DOHH2 (cell line): Measurements from ENCODE around the gene GALK2.

Experiments used
- H3F3A ChIP-seq: fragments of 200-600 bp; sonication (generic), shearing (Covaris generic); 2 replicates; pipeline ENCODE4 v1.6.0; 2016; ENCODE audit warnings: antibody characterized with exemption, mild to moderate bottlenecking; ENCODE audit not compliant: control insufficient read depth, insufficient read depth
- H3K27ac ChIP-seq: fragments of 200-600 bp; sonication (generic); 2 replicates; pipeline ENCODE4 v1.5.1; 2014; ENCODE audit warnings: low read depth, mild to moderate bottlenecking, low read length, moderate library complexity
- H3K27me3 ChIP-seq: fragments of 200-600 bp; sonication (generic); 2 replicates; pipeline ENCODE4 v1.6.1; 2014; ENCODE audit warnings: mild to moderate bottlenecking, low read length, mixed read lengths; ENCODE audit not compliant: control insufficient read depth
- H3K36me3 ChIP-seq: fragments of 200-600 bp; sonication (generic); 2 replicates; pipeline ENCODE4 v1.6.1; 2014; ENCODE audit warnings: mild to moderate bottlenecking, low read length, moderate library complexity, mixed read lengths; ENCODE audit not compliant: control insufficient read depth
- H3K4me1 ChIP-seq: fragments of 200-600 bp; sonication (generic); 2 replicates; pipeline ENCODE4 v1.6.1; 2014; ENCODE audit warnings: mild to moderate bottlenecking, low read length, mixed read lengths; ENCODE audit not compliant: control insufficient read depth
- H3K4me2 ChIP-seq: fragments of 200-600 bp; sonication (generic); 2 replicates; pipeline ENCODE4 v1.6.0; 2014; ENCODE audit warnings: mild to moderate bottlenecking, low read length, moderate library complexity
- H3K4me3 ChIP-seq: fragments of 200-600 bp; sonication (generic); 2 replicates; pipeline ENCODE4 v1.5.1; 2014; ENCODE audit warnings: mild to moderate bottlenecking, low read length, mixed read lengths
- H3K79me2 ChIP-seq: fragments of 200-600 bp; sonication (generic); 2 replicates; pipeline ENCODE4 v1.6.1; 2014; ENCODE audit warnings: mild to moderate bottlenecking, low read length, mixed read lengths; ENCODE audit not compliant: control insufficient read depth
- H3K9me2 ChIP-seq: fragments of 200-600 bp; sonication (generic); replicated peaks from 2 replicates; pipeline ENCODE4 v1.6.1; 2014; ENCODE audit warnings: mild to moderate bottlenecking, low read length, mixed read lengths; ENCODE audit not compliant: control insufficient read depth
- H3K9me3 ChIP-seq: fragments of 200-600 bp; sonication (generic); 2 replicates; pipeline ENCODE4 v1.6.1; 2014; ENCODE audit warnings: antibody characterized with exemption, low read length, mixed read lengths; ENCODE audit not compliant: control insufficient read depth, insufficient read depth
- H4K20me1 ChIP-seq: fragments of 200-600 bp; sonication (generic); 2 replicates; pipeline ENCODE4 v1.6.0; 2014; ENCODE audit warnings: low read depth, mild to moderate bottlenecking, antibody characterized with exemption, low read length, moderate library complexity; ENCODE audit not compliant: control insufficient read depth, insufficient read depth
- CTCF ChIP-seq: fragments of 200-600 bp; sonication (generic); IDR thresholded peaks from one replicate; pipeline ENCODE4 v1.5.1; 2014; ENCODE audit warnings: antibody characterized with exemption, mild to moderate bottlenecking, low read depth, low read length; ENCODE audit not compliant: poor library complexity, severe bottlenecking
- EZH2phosphoT487 ChIP-seq: fragments of 200-600 bp; sonication (generic); IDR thresholded peaks from 2 replicates; pipeline ENCODE4 v1.6.1; 2017; ENCODE audit warnings: borderline replicate concordance, mild to moderate bottlenecking, antibody characterized with exemption, low read length, moderate library complexity, mixed read lengths

Gene GALK2

DNA sequence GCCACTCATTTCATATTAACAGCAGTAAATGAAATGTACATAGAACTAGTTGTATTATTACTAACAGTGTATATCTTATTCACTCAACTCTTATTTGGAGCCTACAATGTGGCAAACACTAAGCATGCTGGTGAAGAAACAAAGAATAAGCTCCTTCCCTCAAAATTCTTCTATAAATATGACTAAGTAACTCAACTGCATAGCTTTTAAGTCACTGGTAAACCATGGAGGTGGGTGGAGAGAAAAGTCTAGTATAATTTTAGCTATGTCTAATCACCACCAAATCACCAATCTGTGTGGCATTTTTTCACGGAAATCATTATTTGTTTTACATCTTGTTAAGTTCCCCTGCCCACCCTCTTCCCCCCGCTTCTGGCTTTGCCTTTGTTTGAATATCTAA, 32.2 kb upstream of the GALK2 start:
- no peaks in the 10 kb centered on the region for H3K9me2 ChIP-seq
- no peak overlapping the region for H3K4me3 ChIP-seq
- H3K4me1 ChIP-seq: peaks cover 5% of the 10 kb centered on the region; the same call in 1 of the 2 replicates
- peaks cover 93% of the 10 kb centered on the region for H3K36me3 ChIP-seq
- peaks cover 25% of the 10 kb centered on the region for H3K79me2 ChIP-seq
- no peak overlapping the region for H3K27ac ChIP-seq
- no peaks in the 10 kb centered on the region for H4K20me1 ChIP-seq
- H3K9me3 ChIP-seq: no peaks in the 10 kb centered on the region
- TF ChIP-seq EZH2phosphoT487 (no peak), CTCF (no peak)
- H3K4me2 ChIP-seq: no peak overlapping the region
- H3F3A ChIP-seq: no peaks in the 10 kb centered on the region
- no peaks in the 10 kb centered on the region for H3K27me3 ChIP-seq

DNA sequence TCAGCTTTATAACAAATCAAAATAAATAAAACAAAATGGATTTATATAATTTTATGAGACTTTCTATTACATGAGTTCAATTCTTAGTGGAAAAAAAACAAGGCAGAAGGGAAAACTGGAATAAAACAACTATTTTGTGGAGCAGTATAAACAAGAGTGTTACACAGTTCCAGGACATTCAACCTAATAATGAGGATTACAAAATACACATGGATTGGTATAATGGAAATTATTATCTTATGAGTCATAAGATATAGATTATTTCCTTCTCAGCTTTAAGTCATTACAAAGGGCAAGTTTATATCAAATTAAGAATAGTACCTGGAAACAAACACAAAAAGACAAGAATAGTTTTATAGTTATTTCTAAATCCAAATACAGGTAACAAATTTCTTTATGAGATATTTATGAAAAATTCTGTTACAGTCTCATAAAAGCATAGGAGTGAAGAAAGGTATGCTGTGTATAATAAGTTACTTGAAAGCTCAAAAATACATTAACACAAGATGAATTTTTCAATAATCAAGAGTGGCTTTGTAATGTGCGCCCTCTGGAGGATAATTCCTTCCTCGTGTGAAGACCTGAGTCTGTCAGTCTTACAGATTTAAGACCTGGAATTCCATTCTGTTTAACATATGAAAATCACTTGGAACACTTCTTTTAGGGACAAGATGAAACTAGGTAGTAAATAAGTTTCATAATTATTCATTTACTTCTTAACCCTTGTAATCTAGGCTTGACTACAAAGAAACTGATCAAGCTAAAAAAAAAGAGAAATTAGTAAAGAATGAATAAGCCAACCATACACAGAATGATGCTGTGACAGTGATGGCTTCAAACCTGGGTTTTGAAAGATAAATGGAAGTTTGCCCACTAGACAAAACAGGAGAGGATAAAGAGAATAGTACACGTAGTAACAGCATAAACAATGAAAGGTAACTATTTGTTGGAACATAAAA, 24.1 kb upstream of the GALK2 start:
- Histone ChIP-seq H3K4me1 (peaks cover 40% of the 10 kb centered on the region), H3F3A (peaks cover 19% of the 10 kb centered on the region; the same call in 1 of the 2 replicates), H3K4me3 (no peak overlapping the region), H3K27me3 (no peaks in the 10 kb centered on the region), H3K9me2 (no peaks in the 10 kb centered on the region), H3K9me3 (no peaks in the 10 kb centered on the region), H4K20me1 (peaks cover 34% of the 10 kb centered on the region), H3K79me2 (peaks cover 91% of the 10 kb centered on the region), H3K27ac (no peak overlapping the region), H3K4me2 (no peak overlapping the region), H3K36me3 (peaks cover 68% of the 10 kb centered on the region)
- TF ChIP-seq CTCF (peak; percentile 81), EZH2phosphoT487 (no peak)

DNA sequence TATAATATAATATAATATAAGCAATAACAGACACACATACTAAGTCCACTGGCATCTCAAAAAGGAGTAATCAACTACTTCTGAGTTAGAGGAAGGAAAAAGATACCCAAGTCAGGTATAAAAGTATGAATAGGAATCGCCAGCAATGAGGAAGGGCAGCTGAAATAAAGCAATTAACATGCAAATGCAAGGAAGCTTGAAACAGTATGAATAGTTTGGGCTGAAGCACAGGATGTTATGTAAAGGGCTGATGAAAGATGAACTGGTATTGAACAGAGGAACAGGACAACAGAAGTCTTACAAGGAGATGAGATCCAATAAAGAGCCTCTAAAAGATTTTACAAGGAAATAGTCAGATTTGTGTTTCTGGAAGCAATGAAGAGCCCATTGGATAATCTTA, 21.7 kb upstream of the GALK2 start:
- Histone ChIP-seq H3K4me3 (0 out of 2 replicates have a peak overlapping the region, but pooled peaks have one; percentile 2), H3K36me3 (peaks cover 52% of the 10 kb centered on the region), H3K27me3 (no peaks in the 10 kb centered on the region), H3K4me2 (peak overlapping the region; percentile 47), H3K9me3 (no peaks in the 10 kb centered on the region), H4K20me1 (peaks cover 34% of the 10 kb centered on the region), H3K9me2 (no peaks in the 10 kb centered on the region), H3K27ac (0 out of 2 replicates have a peak overlapping the region, but pooled peaks have one; percentile 0), H3F3A (peaks cover 19% of the 10 kb centered on the region; the same call in 1 of the 2 replicates), H3K4me1 (peaks cover 47% of the 10 kb centered on the region), H3K79me2 (peaks cover 96% of the 10 kb centered on the region)
- TF ChIP-seq EZH2phosphoT487: no peak
- TF ChIP-seq CTCF: no peak
